GM12878 (cell line): Measurements from ENCODE around the gene FANCG. TPM values are rescaled to one million over a fixed set of nuclear protein-coding genes. Genes with fewer than 3 reads are reported as not detected.

Experiments used
- ATAC-seq: fragments of 200-7000 bp; cut with Tn5 transposase; 3 replicates; pipeline ENCODE4 v1.9.1; 2020; ENCODE audit warnings: mild to moderate bottlenecking, moderate library complexity
- BruUV-seq: library from RNA; stranded (reverse); fragments of 400-500 nt; replicated peaks from 2 replicates; lab custom pipeline; 2021; lab: Mats Ljungman, UMichigan
- CTCF ChIA-PET: fragments of 300-600 bp; sonication (Branson Sonifier 250); formaldehyde crosslinking; extraction: SDS; loops from one replicate; lab custom pipeline; 2021; ENCODE audit warnings: inconsistent platforms; lab: Yijun Ruan, JAX
- POLR2A ChIA-PET: fragments of 350-600 bp; formaldehyde crosslinking; extraction: SDS; loops from one replicate; lab custom pipeline; 2021; ENCODE audit warnings: inconsistent platforms; lab: Charles Lee
- RAD21 ChIA-PET: fragments of 300-600 bp; sonication (Branson Sonifier 250); formaldehyde crosslinking; loops from one replicate; lab custom pipeline; 2023; ENCODE audit warnings: antibody characterized with exemption; ENCODE audit not compliant: unreplicated experiment; lab: Charles Lee
- SMC1A ChIA-PET: fragments of 300-600 bp; sonication (Branson Sonifier 250); formaldehyde crosslinking; loops from one replicate; lab custom pipeline; 2023; ENCODE audit not compliant: unreplicated experiment, uncharacterized antibody; lab: Charles Lee
- DNase-seq: peaks from one replicate; pipeline ENCODE4 v3.0.0-alpha.2; 2011; ENCODE audit warnings: low read depth, low spot score
- FAIRE-seq: peaks from 3 replicates; lab custom pipeline; 2011; peaks lifted over from hg19 to GRCh38; lab: Jason Lieb, UNC
- H2AFZ ChIP-seq: 2 replicates; pipeline ENCODE4 v1.6.0; 2011; ENCODE audit warnings: low read depth, low read length, control low read depth; ENCODE audit not compliant: control insufficient read depth
- H3K27ac ChIP-seq: 2 replicates; pipeline ENCODE4 v1.5.1; 2011; ENCODE audit warnings: control low read depth; ENCODE audit not compliant: control insufficient read depth, insufficient read depth
- H3K27me3 ChIP-seq, 2 experiments: replicated peaks in 1 of 2; 2 replicates each; pipeline versions ENCODE4 v1.6.0 to v1.6.1; 2011; ENCODE audit warnings: low read length in 1 of 2; ENCODE audit not compliant: control insufficient read depth in 2 of 2, insufficient read depth in 2 of 2
- H3K36me3 ChIP-seq, 2 experiments: 2 replicates each; pipeline ENCODE4 v1.5.1; 2011; ENCODE audit warnings: low read length in 1 of 2; ENCODE audit not compliant: control insufficient read depth in 2 of 2, insufficient read depth in 2 of 2
- H3K4me1 ChIP-seq: 2 replicates; pipeline ENCODE4 v1.6.1; 2011; ENCODE audit warnings: mild to moderate bottlenecking, low read length, moderate library complexity, mixed read lengths; ENCODE audit not compliant: control insufficient read depth, insufficient read depth
- H3K4me2 ChIP-seq: 2 replicates; pipeline ENCODE4 v1.6.0; 2011; ENCODE audit warnings: control low read depth; ENCODE audit not compliant: control insufficient read depth, insufficient read depth
- H3K4me3 ChIP-seq: fragments of 200-600 bp; sonication (generic); 2 replicates; pipeline ENCODE4 v1.5.1; 2016
- H3K79me2 ChIP-seq: 2 replicates; pipeline ENCODE4 v1.6.0; 2011; ENCODE audit warnings: low read length; ENCODE audit not compliant: control insufficient read depth, insufficient read depth
- H3K9ac ChIP-seq: 2 replicates; pipeline ENCODE4 v1.8.0; 2011; ENCODE audit warnings: low read length, control low read depth, mixed read lengths; ENCODE audit not compliant: control insufficient read depth, insufficient read depth
- H3K9me3 ChIP-seq: replicated peaks from 3 replicates; pipeline ENCODE4 v1.5.1; 2011; ENCODE audit warnings: mild to moderate bottlenecking, low read length; ENCODE audit not compliant: control insufficient read depth, insufficient read depth
- H4K20me1 ChIP-seq: 2 replicates; pipeline ENCODE4 v1.6.0; 2011; ENCODE audit not compliant: control insufficient read depth, insufficient read depth
- CREB1 ChIP-seq: IDR thresholded peaks from 2 replicates; pipeline ENCODE4 v1.6.1; 2012; ENCODE audit warnings: low read depth, mild to moderate bottlenecking, inconsistent platforms
- DPF2 ChIP-seq: fragments of 450-650 bp; IDR thresholded peaks from 2 replicates; pipeline ENCODE4 v1.6.1; 2017; ENCODE audit warnings: mild to moderate bottlenecking
- FOS ChIP-seq: IDR thresholded peaks from 3 replicates; pipeline ENCODE4 v1.6.1; 2011; ENCODE audit warnings: borderline replicate concordance; ENCODE audit not compliant: insufficient read length; ENCODE audit errors: extremely low read depth
- NFIC ChIP-seq: IDR thresholded peaks from 2 replicates; pipeline ENCODE4 v1.6.1; 2012; ENCODE audit warnings: low read depth, mild to moderate bottlenecking, inconsistent platforms, low read length, moderate library complexity
- POLR2A ChIP-seq: IDR thresholded peaks from 2 replicates; pipeline ENCODE4 v1.6.1; 2011; ENCODE audit warnings: low read depth, mild to moderate bottlenecking, low read length
- ZNF207 ChIP-seq: fragments of 450-650 bp; IDR thresholded peaks from 2 replicates; pipeline ENCODE4 v1.6.1; 2014; ENCODE audit warnings: antibody characterized with exemption, mild to moderate bottlenecking, borderline replicate concordance
- WGBS: methylation state at CpG from one replicate; pipeline ENCODE4 v1.1.6; 2016; ENCODE audit warnings: low lambda C conversion rate; ENCODE audit not compliant: insufficient replicate concordance, insufficient coverage; ENCODE audit errors: missing lambda C conversion rate; 5-methylcytosine and 5-hydroxymethylcytosine counted together
- in situ Hi-C: fragments of 300-500 bp; cut with MboI; formaldehyde crosslinking; loops from 9 replicates; pipeline ENCODE4 v1.14.3; 2018; ENCODE audit warnings: mixed read lengths
- intact Hi-C: fragments of 100-400 bp; cut with micrococcal nuclease; formaldehyde crosslinking; loops from one replicate; pipeline ENCODE4 v1.14.2; 2022; ENCODE audit not compliant: unreplicated experiment
- polyA plus RNA-seq, 11 experiments: library from polyadenylated mRNA; depleted of rRNA in 4 of 11; unstranded in 6 of 11; stranded (reverse) in 5 of 11; fragments of >200 nt; fragmentation: Nextera tagmentation in 4 of 11; fragmentation: Illumina TruSeq in 1 of 11; extraction: Ambion mirVana in 4 of 11; extraction: Trizol in 1 of 11; gene quantifications; 1 replicate in 1 of 11; 2 replicates in 10 of 11; pipeline versions ENCODE4 v1.2.1 to v1.2.3, GENCODE V29; 2011 to 2016; ENCODE audit warnings: inconsistent platforms in 2 of 11, missing spikeins in 2 of 11, low read depth in 1 of 11
- total RNA-seq, 4 experiments: library from RNA; depleted of rRNA in 3 of 4; stranded (reverse); fragments of >200 nt in 3 of 4; fragmentation: Illumina TruSeq in 1 of 4; extraction: Trizol in 1 of 4; gene quantifications; 2 replicates each; pipeline versions ENCODE4 v1.2.1 to v1.2.3, GENCODE V29; 2013 to 2021
- TF ChIP-seq, protein P1 (sequence below): IDR thresholded peaks from 2 replicates; pipeline ENCODE4 v1.6.1; 2012; ENCODE audit warnings: low read length, inconsistent platforms
- TF ChIP-seq, protein P2 (sequence below): IDR thresholded peaks from 2 replicates; pipeline ENCODE4 v1.6.1; 2011; ENCODE audit warnings: low read depth, low read length, improper control_type of control experiment, borderline replicate concordance
- TF ChIP-seq, protein P3 (sequence below): fragments of 450-650 bp; formaldehyde crosslinking; IDR thresholded peaks from 2 replicates; pipeline ENCODE4 v1.4.0; 2022; ENCODE audit warnings: mild to moderate bottlenecking, moderate library complexity

FANCG gene
- total and polyA plus RNA-seq, 10 of the 15 experiments (the other 5 are each of a cell fraction or from before 2014, with no cell fraction given): 16.4 to 78.7 (median 45.4) TPM

DNA sequence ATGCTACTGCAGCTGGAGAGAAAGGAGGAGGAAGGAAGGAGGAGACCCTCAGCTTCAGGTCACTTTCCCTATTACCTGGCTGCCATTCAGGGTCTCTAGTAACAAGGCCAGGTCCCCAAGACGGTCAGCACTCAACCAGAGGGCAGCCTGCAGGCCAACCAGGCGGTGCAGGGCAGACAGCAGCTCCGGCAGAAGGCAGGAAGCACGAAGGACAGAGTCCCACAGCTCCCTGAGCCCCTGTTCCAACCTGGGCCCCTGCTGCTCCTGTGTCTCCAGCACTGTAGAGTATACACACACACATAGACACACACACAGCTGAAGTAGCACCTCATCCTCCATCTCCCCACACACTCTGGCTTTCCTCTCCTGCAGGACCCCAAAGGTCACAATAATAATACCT, 1.7 kb downstream of the FANCG start:
- no peak for FAIRE-seq

DNA sequence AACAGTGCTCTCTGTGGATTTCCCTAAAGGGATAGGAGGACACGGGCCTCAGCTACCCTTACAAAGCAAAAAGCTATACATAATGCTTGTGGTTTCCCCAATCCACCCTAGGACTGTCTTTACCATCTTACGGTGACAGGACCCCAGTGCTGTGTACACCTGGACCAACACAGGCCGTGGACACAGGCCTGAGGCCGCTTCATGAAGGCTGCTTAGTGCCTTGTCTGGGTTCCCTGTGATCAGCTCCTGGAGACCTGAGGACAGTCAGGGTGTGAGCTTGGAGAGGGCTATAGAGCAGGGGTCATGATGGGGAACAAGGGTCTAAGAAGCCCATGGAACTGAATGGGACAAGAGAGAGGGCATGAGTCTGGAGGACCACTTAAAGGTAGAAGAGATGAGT, 2.9 kb downstream of the FANCG start:
- ChIA-PET SMC1A (interaction anchor here (1.2 to 1.8 kb wide), 2 partner anchors 21 to 75 kb away, joined by 4 to 8 read pairs; partner anchors contain the start of gene PIGO), POLR2A (interaction anchor here (0.6 to 2.1 kb wide), 5 partner anchors 7 to 22 kb away, joined by 3 to 5 read pairs (median 4); partner anchors contain the start of gene PIGO), RAD21 (interaction anchor here (1.2 to 1.3 kb wide), 2 partner anchors 87 to 177 kb away, joined by 3 read pairs; partner anchors contain the start of gene DNAJB5), CTCF (interaction anchor here (0.9 to 2.2 kb wide), 6 partner anchors 19 to 177 kb away, joined by 3 to 10 read pairs (median 4); partner anchors contain the start of genes DNAJB5 and PIGO)
- H3K27me3 ChIP-seq: no peaks in the 10 kb centered on the region
- FAIRE-seq (no peak), DNase-seq (no peak), ATAC-seq (no peak)
- BruUV-seq: no TSS peak
- intact Hi-C loops: loop anchor here (10.0 kb wide), 1 partner anchor 648 kb away; no protein-coding TSS in a partner anchor
- peaks cover 14% of the 10 kb centered on the region for H3K4me1 ChIP-seq
- H3K27ac ChIP-seq: no peak overlapping the region
- in situ Hi-C loops: no loop called here
- H2AFZ ChIP-seq: no peak overlapping the region
- peaks cover 26% of the 10 kb centered on the region for H3K79me2 ChIP-seq
- H4K20me1 ChIP-seq: no peaks in the 10 kb centered on the region
- peaks cover 0 to 13% of the 10 kb centered on the region in 2 experiments; a peak in 3 of 4 replicates for H3K36me3 ChIP-seq
- 90% methylated on average over 4 of the region's 4 CpGs for WGBS
- H3K9ac ChIP-seq: no peak overlapping the region; the same call in 1 of the 2 replicates
- H3K4me2 ChIP-seq: no peak overlapping the region
- no peak overlapping the region for H3K4me3 ChIP-seq
- H3K9me3 ChIP-seq: no peaks in the 10 kb centered on the region
- TF ChIP-seq ZNF207: no peak
- no peak for TF ChIP-seq FOS
- TF ChIP-seq, protein P1, sequence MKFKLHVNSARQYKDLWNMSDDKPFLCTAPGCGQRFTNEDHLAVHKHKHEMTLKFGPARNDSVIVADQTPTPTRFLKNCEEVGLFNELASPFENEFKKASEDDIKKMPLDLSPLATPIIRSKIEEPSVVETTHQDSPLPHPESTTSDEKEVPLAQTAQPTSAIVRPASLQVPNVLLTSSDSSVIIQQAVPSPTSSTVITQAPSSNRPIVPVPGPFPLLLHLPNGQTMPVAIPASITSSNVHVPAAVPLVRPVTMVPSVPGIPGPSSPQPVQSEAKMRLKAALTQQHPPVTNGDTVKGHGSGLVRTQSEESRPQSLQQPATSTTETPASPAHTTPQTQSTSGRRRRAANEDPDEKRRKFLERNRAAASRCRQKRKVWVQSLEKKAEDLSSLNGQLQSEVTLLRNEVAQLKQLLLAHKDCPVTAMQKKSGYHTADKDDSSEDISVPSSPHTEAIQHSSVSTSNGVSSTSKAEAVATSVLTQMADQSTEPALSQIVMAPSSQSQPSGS: no peak
- TF ChIP-seq, protein P2, sequence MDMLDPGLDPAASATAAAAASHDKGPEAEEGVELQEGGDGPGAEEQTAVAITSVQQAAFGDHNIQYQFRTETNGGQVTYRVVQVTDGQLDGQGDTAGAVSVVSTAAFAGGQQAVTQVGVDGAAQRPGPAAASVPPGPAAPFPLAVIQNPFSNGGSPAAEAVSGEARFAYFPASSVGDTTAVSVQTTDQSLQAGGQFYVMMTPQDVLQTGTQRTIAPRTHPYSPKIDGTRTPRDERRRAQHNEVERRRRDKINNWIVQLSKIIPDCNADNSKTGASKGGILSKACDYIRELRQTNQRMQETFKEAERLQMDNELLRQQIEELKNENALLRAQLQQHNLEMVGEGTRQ: no peak
- TF ChIP-seq, protein P3, sequence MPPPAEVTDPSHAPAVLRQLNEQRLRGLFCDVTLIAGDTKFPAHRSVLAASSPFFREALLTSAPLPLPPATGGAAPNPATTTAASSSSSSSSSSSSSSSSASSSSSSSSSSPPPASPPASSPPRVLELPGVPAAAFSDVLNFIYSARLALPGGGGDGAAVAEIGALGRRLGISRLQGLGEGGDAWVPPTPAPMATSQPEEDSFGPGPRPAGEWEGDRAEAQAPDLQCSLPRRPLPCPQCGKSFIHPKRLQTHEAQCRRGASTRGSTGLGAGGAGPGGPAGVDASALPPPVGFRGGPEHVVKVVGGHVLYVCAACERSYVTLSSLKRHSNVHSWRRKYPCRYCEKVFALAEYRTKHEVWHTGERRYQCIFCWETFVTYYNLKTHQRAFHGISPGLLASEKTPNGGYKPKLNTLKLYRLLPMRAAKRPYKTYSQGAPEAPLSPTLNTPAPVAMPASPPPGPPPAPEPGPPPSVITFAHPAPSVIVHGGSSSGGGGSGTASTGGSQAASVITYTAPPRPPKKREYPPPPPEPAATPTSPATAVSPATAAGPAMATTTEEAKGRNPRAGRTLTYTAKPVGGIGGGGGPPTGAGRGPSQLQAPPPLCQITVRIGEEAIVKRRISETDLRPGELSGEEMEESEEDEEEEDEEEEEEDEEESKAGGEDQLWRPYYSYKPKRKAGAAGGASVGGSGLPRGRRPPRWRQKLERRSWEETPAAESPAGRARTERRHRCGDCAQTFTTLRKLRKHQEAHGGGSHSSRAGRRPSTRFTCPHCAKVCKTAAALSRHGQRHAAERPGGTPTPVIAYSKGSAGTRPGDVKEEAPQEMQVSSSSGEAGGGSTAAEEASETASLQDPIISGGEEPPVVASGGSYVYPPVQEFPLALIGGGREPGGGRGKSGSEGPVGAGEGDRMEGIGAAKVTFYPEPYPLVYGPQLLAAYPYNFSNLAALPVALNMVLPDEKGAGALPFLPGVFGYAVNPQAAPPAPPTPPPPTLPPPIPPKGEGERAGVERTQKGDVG (CRISPR knock-in tag): no peak

More for the DNA sequence above, 1.7 kb downstream of the FANCG start:
- H3K27me3 ChIP-seq: no peaks in the 10 kb centered on the region
- peaks cover 0 to 13% of the 10 kb centered on the region in 2 experiments; a peak in 3 of 4 replicates for H3K36me3 ChIP-seq
- no TSS peak for BruUV-seq
- ChIA-PET CTCF (interaction anchor here (0.6 to 2.2 kb wide), 4 partner anchors 18 to 93 kb away, joined by 3 to 10 read pairs (median 5); partner anchors contain the start of gene PIGO), RAD21 (no interaction called here), POLR2A (interaction anchor here (0.5 to 3.8 kb wide), 6 partner anchors 6 to 305 kb away, joined by 3 to 31 read pairs (median 4); partner anchors contain the start of genes PIGO, STOML2 and VCP), SMC1A (interaction anchor here (1.2 to 2.4 kb wide), 3 partner anchors 16 to 76 kb away, joined by 4 to 12 read pairs (median 8); partner anchors contain the start of gene PIGO)
- H3K27ac ChIP-seq: no peak overlapping the region
- H3K4me1 ChIP-seq: peaks cover 11% of the 10 kb centered on the region
- no peak for ATAC-seq
- H3K9me3 ChIP-seq: no peaks in the 10 kb centered on the region
- peak overlapping the region; percentile 90 for H3K4me3 ChIP-seq
- intact Hi-C loops (loop anchor here (2.0 to 10.0 kb wide), 2 partner anchors 25 to 647 kb away; partner anchors contain the start of gene STOML2), in situ Hi-C loops (no loop called here)
- 64% methylated on average over 4 of the region's 4 CpGs for WGBS
- H3K79me2 ChIP-seq: peaks cover 19% of the 10 kb centered on the region
- H3K9ac ChIP-seq: peak overlapping the region; percentile 95; the same call in 1 of the 2 replicates
- DNase-seq: no peak
- no peaks in the 10 kb centered on the region for H4K20me1 ChIP-seq
- H2AFZ ChIP-seq: no peak overlapping the region
- TF ChIP-seq POLR2A (peak; percentile 19; the same call in 1 of the 2 replicates), DPF2 (no peak), NFIC (no peak), CREB1 (no peak)
- H3K4me2 ChIP-seq: peak overlapping the region; percentile 97
